Coronary artery (tissue), 2 donors: ENCODE results near the gene PRADC1.

Experiments used
- DNase-seq: peaks from one replicate; pipeline ENCODE4 v3.0.0-alpha.2; 2017; ENCODE audit warnings: low spot score
- H3K27ac ChIP-seq, 2 donors: fragments of 200-600 bp; sonication (generic); one replicate each; pipeline ENCODE4 v1.5.1; 2016 to 2019
- H3K4me3 ChIP-seq: fragments of 200-600 bp; sonication (generic); 2 replicates; pipeline ENCODE4 v1.5.1; 2016; ENCODE audit warnings: mild to moderate bottlenecking, moderate library complexity
- CTCF ChIP-seq: fragments of 200-600 bp; sonication (generic); IDR thresholded peaks from one replicate; pipeline ENCODE4 v1.5.1; 2019; ENCODE audit warnings: antibody characterized with exemption

Gene PRADC1

GRCh38 chr2:73233154-73233931 lies at the start of gene PRADC1:
Gene PRADC1 (minus strand): TSS chr2:73233239. CDS start chr2:73233160, 79 bp downstream.
- Histone ChIP-seq H3K4me3 (peak within 1 kb of the TSS; percentile 92), H3K27ac (peak within 1 kb of the TSS; percentile 96 to 97)
- DNase-seq = peak; percentile 100
- no peak for TF ChIP-seq CTCF

- peak; percentile 12 for DNase-seq
- TF ChIP-seq CTCF = no peak
These were observed 48.2 kb upstream of the PRADC1 start for GRCh38 chr2:73281244-73281643.

GRCh38 chr2:73279852-73280251 lies 46.8 kb upstream of the PRADC1 start:
- Histone ChIP-seq H3K27ac (no peak overlapping the region), H3K4me3 (no peak overlapping the region)
- peak; percentile 11 for DNase-seq
- TF ChIP-seq CTCF = no peak

More at GRCh38 chr2:73281244-73281643, 48.2 kb upstream of the PRADC1 start:
- no peak overlapping the region for H3K4me3 ChIP-seq
- no peak overlapping the region for H3K27ac ChIP-seq

- H3K27ac ChIP-seq = no peak overlapping the region
- H3K4me3 ChIP-seq = no peak overlapping the region
- no peak for DNase-seq
- no peak for TF ChIP-seq CTCF
These were observed 39.2 kb upstream of the PRADC1 start for GRCh38 chr2:73272270-73272669.

GRCh38 chr2:73269686-73270465 lies 36.8 kb upstream of the PRADC1 start:
- H3K4me3 ChIP-seq = peak overlapping the region; percentile 39
- no peak for TF ChIP-seq CTCF
- no peak overlapping the region for H3K27ac ChIP-seq
- DNase-seq = no peak

GRCh38 chr2:73268830-73269685 lies 36.0 kb upstream of the PRADC1 start:
- no peak for DNase-seq
- Histone ChIP-seq H3K27ac (no peak overlapping the region), H3K4me3 (peak overlapping the region; percentile 39)
- TF ChIP-seq CTCF = no peak
